ENCODE measurements around the gene LATS1.
"Not testable (repeated sequence)": the region's sequence is repeated elsewhere in the genome, so short reads cannot be mapped to it uniquely, and the experiment has no call there.

The LATS1 gene

DNA sequence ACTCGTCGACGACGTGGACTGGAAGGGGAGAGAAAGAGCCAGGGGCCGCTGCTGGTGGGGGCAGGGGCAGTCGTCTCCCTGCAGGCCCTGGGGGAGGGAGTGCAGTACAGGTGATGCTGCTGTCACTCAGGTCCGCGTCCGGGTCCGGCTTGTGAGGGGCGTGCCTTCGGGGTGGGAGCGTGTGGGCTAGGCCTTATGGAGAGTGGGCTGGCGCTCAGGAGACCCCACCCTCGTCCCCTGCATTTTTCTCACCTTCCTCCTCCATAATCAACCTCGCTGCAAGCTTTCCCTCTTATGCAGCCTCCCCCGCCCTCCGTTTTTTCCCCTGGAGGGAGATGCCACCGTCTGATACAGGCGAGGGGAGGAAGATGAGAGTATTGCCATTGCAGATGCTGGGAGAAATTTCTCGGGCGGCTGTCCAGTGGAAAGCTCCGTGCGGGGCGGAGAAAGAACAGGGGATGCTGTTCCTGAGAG lies 32.3 kb upstream of the LATS1 start:
- no peaks in the 10 kb centered on the region for H3K36me3 ChIP-seq (replicated peaks)
- DNase-seq = peak; percentile 34
- in situ Hi-C loops (cut with HindIII; ENCODE audit: low pct_ligation_motif_present, low sequenced_read_pairs) = no loop called here
- peak overlapping the region; percentile 99 for H3K4me3 ChIP-seq (ENCODE audit: low read depth, low read length)
- no peaks in the 10 kb centered on the region for H3K27me3 ChIP-seq (replicated peaks)
- peak overlapping the region; percentile 61 for H3K27ac ChIP-seq
- TF ChIP-seq, protein P1, sequence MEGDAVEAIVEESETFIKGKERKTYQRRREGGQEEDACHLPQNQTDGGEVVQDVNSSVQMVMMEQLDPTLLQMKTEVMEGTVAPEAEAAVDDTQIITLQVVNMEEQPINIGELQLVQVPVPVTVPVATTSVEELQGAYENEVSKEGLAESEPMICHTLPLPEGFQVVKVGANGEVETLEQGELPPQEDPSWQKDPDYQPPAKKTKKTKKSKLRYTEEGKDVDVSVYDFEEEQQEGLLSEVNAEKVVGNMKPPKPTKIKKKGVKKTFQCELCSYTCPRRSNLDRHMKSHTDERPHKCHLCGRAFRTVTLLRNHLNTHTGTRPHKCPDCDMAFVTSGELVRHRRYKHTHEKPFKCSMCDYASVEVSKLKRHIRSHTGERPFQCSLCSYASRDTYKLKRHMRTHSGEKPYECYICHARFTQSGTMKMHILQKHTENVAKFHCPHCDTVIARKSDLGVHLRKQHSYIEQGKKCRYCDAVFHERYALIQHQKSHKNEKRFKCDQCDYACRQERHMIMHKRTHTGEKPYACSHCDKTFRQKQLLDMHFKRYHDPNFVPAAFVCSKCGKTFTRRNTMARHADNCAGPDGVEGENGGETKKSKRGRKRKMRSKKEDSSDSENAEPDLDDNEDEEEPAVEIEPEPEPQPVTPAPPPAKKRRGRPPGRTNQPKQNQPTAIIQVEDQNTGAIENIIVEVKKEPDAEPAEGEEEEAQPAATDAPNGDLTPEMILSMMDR (IDR thresholded peaks at IDR 0.05; ENCODE audit: low read depth, low read length, missing control alignments) = no peak

DNA sequence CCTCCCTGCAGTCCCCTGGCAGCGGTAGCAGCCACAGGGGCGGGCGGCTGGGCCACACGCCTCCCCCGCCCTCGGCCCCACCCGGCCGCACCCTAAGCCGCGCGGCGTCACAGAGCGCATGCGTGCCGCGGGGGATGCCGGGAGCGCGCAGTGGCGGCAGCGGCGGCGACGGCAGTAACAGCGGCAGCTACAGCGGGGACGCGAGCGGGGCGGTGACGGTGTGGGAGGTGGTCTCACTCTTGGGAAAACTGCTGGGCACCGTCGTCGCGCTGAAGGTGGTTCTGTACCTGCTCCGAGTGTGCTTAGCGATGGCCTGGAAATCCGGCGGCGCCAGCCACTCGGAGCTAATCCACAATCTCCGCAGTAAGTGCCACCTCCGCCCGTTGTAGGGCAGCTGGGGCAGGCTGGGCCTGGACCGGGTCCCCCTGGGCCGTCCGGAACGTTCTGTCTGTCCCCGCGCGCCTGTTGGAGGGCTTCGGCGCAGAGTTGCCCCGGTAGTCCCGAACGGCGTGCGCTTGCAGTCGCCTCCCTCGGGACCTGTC lies 31.8 kb upstream of the LATS1 start, which contains the start of gene PCMT1:
Gene PCMT1, plus strand, starts transcription at position 148 of the 542 bp plus-strand sequence. Its CDS starts 161 bp downstream, at position 309.
- TF ChIP-seq, protein P1 (IDR thresholded peaks at IDR 0.05; ENCODE audit: low read depth, low read length, missing control alignments) = no peak
- no peaks in the 10 kb centered on the region for H3K36me3 ChIP-seq (replicated peaks)
- peak within 1 kb of the TSS; percentile 61 for H3K27ac ChIP-seq
- DNase-seq = peak; percentile 77
- H3K27me3 ChIP-seq (replicated peaks) = no peaks in the 10 kb centered on the region
- H3K4me3 ChIP-seq (ENCODE audit: low read depth, low read length) = peak within 1 kb of the TSS; percentile 99
- in situ Hi-C loops (cut with HindIII; ENCODE audit: low pct_ligation_motif_present, low sequenced_read_pairs) = no loop called here

DNA sequence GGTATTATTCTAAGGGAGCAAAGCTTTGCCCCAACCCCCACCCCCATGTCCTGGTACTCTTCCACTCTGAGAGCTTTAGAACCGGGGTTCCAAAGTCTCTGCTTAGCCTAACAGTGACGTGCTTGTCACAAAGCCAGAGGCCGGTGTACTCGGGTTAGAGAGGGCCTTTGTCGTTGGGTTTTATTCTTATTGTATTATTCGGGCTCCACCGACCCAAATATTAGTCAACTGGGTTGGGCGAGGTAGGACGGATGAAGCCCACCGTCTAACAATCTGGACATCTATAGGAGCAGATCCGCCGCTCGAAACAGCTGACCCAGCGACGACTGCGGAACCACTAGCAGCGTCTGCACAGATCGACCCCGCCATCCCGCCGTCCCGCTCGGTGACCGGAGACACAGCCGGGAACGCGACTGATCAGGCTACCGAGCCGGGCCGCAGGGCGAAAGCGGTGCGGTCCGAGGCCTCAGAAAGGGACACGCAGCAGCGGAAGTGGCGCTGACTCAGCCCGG lies 31.2 kb upstream of the LATS1 start:
- in situ Hi-C loops (cut with HindIII; ENCODE audit: low pct_ligation_motif_present, low sequenced_read_pairs); DNase-seq; H3K27me3 ChIP-seq (replicated peaks); H3K36me3 ChIP-seq (replicated peaks): not testable (repeated sequence)
- Histone ChIP-seq H3K4me3 (ENCODE audit: low read depth, low read length) (peak overlapping the region; percentile 99), H3K27ac (peak overlapping the region; percentile 61)

DNA sequence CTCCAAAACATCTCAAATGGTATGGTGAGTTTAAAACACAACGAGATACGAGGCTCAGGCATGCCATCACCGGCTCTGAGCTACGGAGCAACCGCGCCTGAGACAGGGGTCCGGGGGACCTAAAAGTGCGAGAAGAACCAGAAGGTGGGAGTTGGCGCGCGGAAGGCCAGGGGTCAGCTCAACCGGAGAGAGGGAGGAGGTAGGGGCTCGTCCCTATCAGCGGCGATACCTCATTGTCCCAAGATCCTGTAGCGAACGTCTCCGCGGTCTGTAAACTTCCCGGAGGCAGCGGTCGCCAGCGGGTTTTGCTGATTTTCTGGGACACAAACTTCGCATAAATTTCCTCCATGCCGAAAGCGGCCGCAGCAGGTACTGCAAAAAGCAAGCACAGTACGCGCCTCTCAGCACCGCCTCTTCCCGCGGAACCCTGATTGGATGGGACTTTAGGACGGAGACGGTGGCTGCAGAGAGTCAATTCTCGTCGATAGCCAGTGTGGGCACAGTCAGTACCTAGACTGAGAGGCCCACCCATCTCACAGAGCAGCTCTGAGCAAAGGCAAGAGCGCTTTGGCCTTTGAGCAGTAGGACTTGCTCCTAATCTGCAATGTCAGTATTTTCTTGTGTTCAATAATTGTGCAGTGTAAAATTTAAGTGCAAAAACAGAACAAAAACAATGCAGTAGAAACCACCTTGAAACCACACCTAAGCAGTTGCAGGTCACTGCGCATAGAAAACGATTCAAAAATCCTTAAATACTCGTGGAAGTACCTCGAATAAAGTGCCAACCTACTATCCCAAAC lies 28.4 kb upstream of the LATS1 start, which contains the start of gene NUP43:
Gene NUP43, minus strand, starts transcription at position 383 of the 800 bp plus-strand sequence. Its CDS starts 34 bp downstream, at position 349.
- DNase-seq = peak; percentile 98
- in situ Hi-C loops (cut with HindIII; ENCODE audit: low pct_ligation_motif_present, low sequenced_read_pairs) = no loop called here
- Histone ChIP-seq H3K27me3 (replicated peaks) (no peaks in the 10 kb centered on the region), H3K4me3 (ENCODE audit: low read depth, low read length) (peak within 1 kb of the TSS; percentile 79), H3K27ac (peak within 1 kb of the TSS; percentile 4), H3K36me3 (replicated peaks) (peaks cover 8% of the 10 kb centered on the region)
- TF ChIP-seq, protein P1 (IDR thresholded peaks at IDR 0.05; ENCODE audit: low read depth, low read length, missing control alignments) = peak; percentile 69

DNA sequence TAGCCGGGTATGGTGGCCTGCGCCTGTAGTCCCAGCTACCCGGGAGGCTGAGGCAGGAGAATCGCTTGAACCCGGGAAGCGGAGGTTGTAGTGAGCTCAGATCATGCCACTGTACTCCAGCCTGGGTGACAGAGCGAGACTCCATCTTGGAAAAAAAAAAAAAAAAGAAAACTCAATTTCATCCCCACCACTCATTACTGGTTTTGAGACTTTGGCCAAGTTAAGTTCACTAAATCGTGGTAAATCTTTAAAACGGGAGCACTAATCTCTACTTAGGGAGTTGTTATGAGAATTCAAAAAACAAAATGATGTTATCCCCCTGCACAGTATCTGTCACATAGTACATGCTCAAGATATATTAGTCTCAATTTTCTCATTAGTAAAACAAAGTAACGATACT lies 27.4 kb upstream of the LATS1 start:
- H3K27ac ChIP-seq; in situ Hi-C loops (cut with HindIII; ENCODE audit: low pct_ligation_motif_present, low sequenced_read_pairs): not testable (repeated sequence)
- peak overlapping the region; percentile 79 for H3K4me3 ChIP-seq (ENCODE audit: low read depth, low read length)

DNA sequence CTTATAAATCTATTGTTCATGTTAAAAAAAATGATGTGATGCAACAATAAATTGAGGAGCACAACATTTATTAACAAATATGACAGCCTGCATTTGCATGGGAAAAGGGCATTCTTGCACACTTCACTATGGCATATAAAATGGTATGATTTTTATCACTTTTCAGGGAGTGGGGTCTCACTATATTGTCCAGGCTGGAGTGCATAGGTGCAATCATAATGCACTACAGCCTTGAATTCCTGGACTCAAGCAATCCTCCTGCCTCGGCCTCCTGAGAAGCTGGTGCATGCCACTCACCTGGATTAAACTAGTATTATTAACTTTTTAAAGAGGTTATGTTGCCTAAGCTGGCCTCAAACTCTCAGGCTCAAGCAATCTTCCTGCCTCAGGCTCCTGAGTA lies 17.0 kb upstream of the LATS1 start:
- H3K36me3 ChIP-seq (replicated peaks) = peaks cover 22% of the 10 kb centered on the region
- in situ Hi-C loops (cut with HindIII; ENCODE audit: low pct_ligation_motif_present, low sequenced_read_pairs) = no loop called here
- no peak for DNase-seq
- H3K4me3 ChIP-seq (ENCODE audit: low read depth, low read length) = no peak overlapping the region
- TF ChIP-seq, protein P1 (IDR thresholded peaks at IDR 0.05; ENCODE audit: low read depth, low read length, missing control alignments) = no peak
- H3K27ac ChIP-seq = no peak overlapping the region
- H3K27me3 ChIP-seq (replicated peaks) = no peaks in the 10 kb centered on the region

More for the DNA sequence above, 27.4 kb upstream of the LATS1 start:
- not testable (repeated sequence) for H3K27me3 ChIP-seq (replicated peaks); DNase-seq
- H3K36me3 ChIP-seq (replicated peaks) = peaks cover 18% of the 10 kb centered on the region
